Measurements from ENCODE around the gene SUFU. TPM values are rescaled to one million over a fixed set of nuclear protein-coding genes. Genes with fewer than 3 reads are reported as not detected.
A peak's percentile ranks its signal among the peaks of the same experiment; 100 is the strongest.

Gene SUFU
- total and polyA plus RNA-seq, 2 of the 13 experiments (the other 11 are each of a cell fraction or from before 2014, with no cell fraction given) = 2.9 to 5.5 TPM

GRCh38 chr10:102660888-102661657, 157.3 kb downstream of the SUFU start (continued):
- TF ChIP-seq ZNF746 (CRISPR knock-in tag; IDR thresholded peaks at IDR 0.05) (no peak), NRL (CRISPR knock-in tag; IDR thresholded peaks at IDR 0.05; ENCODE audit: borderline replicate concordance) (no peak), PRPF4 (IDR thresholded peaks at IDR 0.05; ENCODE audit: low read depth, low read length, poor library complexity, severe bottlenecking) (no peak), ZBTB38 (CRISPR knock-in tag; IDR thresholded peaks at IDR 0.05) (no peak), ZNF143 (CRISPR knock-in tag; IDR thresholded peaks at IDR 0.05) (peak; percentile 48; the same call in 1 of the 2 replicates), ZNF766 (CRISPR knock-in tag; IDR thresholded peaks at IDR 0.05; ENCODE audit: borderline replicate concordance) (no peak), NKX3-1 (CRISPR knock-in tag; IDR thresholded peaks at IDR 0.05) (no peak), RELA (CRISPR knock-in tag; IDR thresholded peaks at IDR 0.05) (no peak), ADNP (CRISPR knock-in tag; IDR thresholded peaks at IDR 0.05) (no peak), ZNF367 (CRISPR knock-in tag; IDR thresholded peaks at IDR 0.05; ENCODE audit: borderline replicate concordance) (no peak), SMAD1 (CRISPR knock-in tag; IDR thresholded peaks at IDR 0.05; ENCODE audit: borderline replicate concordance, low read depth) (no peak), IKZF1 (IDR thresholded peaks at IDR 0.05) (no peak), ZNF251 (CRISPR knock-in tag; IDR thresholded peaks at IDR 0.05) (no peak), ZNF503 (CRISPR knock-in tag; IDR thresholded peaks at IDR 0.05) (peak; percentile 46; the same call in 1 of the 2 replicates), ZNF558 (CRISPR knock-in tag; IDR thresholded peaks at IDR 0.05; ENCODE audit: borderline replicate concordance) (no peak), ZNF234 (CRISPR knock-in tag; conservative IDR thresholded peaks at IDR 0.05) (no peak), ZNF629 (CRISPR knock-in tag; conservative IDR thresholded peaks at IDR 0.05) (no peak), ZNF12 (CRISPR knock-in tag; IDR thresholded peaks at IDR 0.05) (no peak), NCOA5 (CRISPR knock-in tag; IDR thresholded peaks at IDR 0.05) (no peak), FIP1L1 (IDR thresholded peaks at IDR 0.05; ENCODE audit: borderline replicate concordance, insufficient read depth, low read depth, low read length) (peak; percentile 83; the same call in 1 of the 2 replicates), DNMT1 (CRISPR knock-in tag; IDR thresholded peaks at IDR 0.05) (no peak), TBL1XR1 (IDR thresholded peaks at IDR 0.05; ENCODE audit: borderline replicate concordance, low read length, partially characterized antibody) (no peak), NCOR1 (IDR thresholded peaks at IDR 0.05; ENCODE audit: borderline replicate concordance, low read length) (no peak), ZNF652 (CRISPR knock-in tag; IDR thresholded peaks at IDR 0.05; ENCODE audit: borderline replicate concordance, low read depth) (no peak; the same call in 1 of the 2 replicates), SMARCC2 (IDR thresholded peaks at IDR 0.05) (no peak), NR0B2 (CRISPR knock-in tag; IDR thresholded peaks at IDR 0.05) (no peak), THYN1 (CRISPR knock-in tag; IDR thresholded peaks at IDR 0.05; ENCODE audit: borderline replicate concordance, low read depth) (no peak), ZBTB7B (CRISPR knock-in tag; IDR thresholded peaks at IDR 0.05) (peak; percentile 77; the same call in 1 of the 2 replicates), ZNF30 (CRISPR knock-in tag; IDR thresholded peaks at IDR 0.05) (no peak)

Data from HepG2 (cell line).